RWPE1 (cell line): ENCODE measurements around the gene CCDC24.

Experiments used
- CTCF ChIA-PET: fragments of 350-600 bp; sonication (Branson Sonifier 250); formaldehyde crosslinking; extraction: SDS; loops from one replicate; lab custom pipeline; 2021; lab: Yijun Ruan, JAX
- POLR2A ChIA-PET: fragments of 400-600 bp; formaldehyde crosslinking; extraction: SDS; loops from one replicate; lab custom pipeline; 2020; ENCODE audit warnings: antibody characterized with exemption; ENCODE audit not compliant: low non-redundant PET; lab: Yijun Ruan, JAX
- DNase-seq: peaks from one replicate; pipeline ENCODE4 v3.0.0; 2012; ENCODE audit warnings: low spot score
- H3K27ac ChIP-seq: fragments of 450-650 bp; 2 replicates; pipeline ENCODE4 v1.5.1; 2017
- CTCF ChIP-seq: fragments of 450-650 bp; conservative IDR thresholded peaks from 2 replicates; pipeline ENCODE4 v1.5.1; 2017; ENCODE audit warnings: low read depth, mild to moderate bottlenecking

Gene CCDC24

GRCh38 chr1:43969746-43970466, 21.5 kb upstream of the CCDC24 start, which contains the start of gene DPH2:
TSS of gene DPH2 (plus strand) at chr1:43970010. CDS start at chr1:43970176, 166 bp downstream.
- peak within 1 kb of the TSS; percentile 54 for H3K27ac ChIP-seq
- no peak for TF ChIP-seq CTCF
- POLR2A ChIA-PET, result no interaction called here
- CTCF ChIA-PET, result interaction anchor here (0.6 to 1.1 kb wide), 4 partner anchors 10 to 34 kb away, joined by 3 read pairs; no protein-coding TSS in a partner anchor
- DNase-seq, result peak; percentile 98

GRCh38 chr1:43970502-43970901, 20.9 kb upstream of the CCDC24 start:
- ChIA-PET CTCF (interaction anchor here (0.6 to 1.1 kb wide), 5 partner anchors 10 to 36 kb away, joined by 3 read pairs; no protein-coding TSS in a partner anchor), POLR2A (no interaction called here)
- H3K27ac ChIP-seq, result peak overlapping the region; percentile 54
- TF ChIP-seq CTCF, result no peak
- no peak for DNase-seq

- ChIA-PET POLR2A (no interaction called here), CTCF (interaction anchor here (0.6 to 1.1 kb wide), 5 partner anchors 9 to 36 kb away, joined by 3 read pairs; no protein-coding TSS in a partner anchor)
- no peak overlapping the region for H3K27ac ChIP-seq
- no peak for TF ChIP-seq CTCF
- DNase-seq, result no peak
These were observed 20.5 kb upstream of the CCDC24 start for GRCh38 chr1:43970911-43971310.

- no peak for DNase-seq
- ChIA-PET POLR2A (no interaction called here), CTCF (no interaction called here)
- no peak overlapping the region for H3K27ac ChIP-seq
- TF ChIP-seq CTCF, result no peak
These were observed 19.9 kb upstream of the CCDC24 start for GRCh38 chr1:43971336-43971980.

- POLR2A ChIA-PET, result no interaction called here
- CTCF ChIA-PET, result interaction anchor here (1.2 kb wide), 1 partner anchor 40 kb away, joined by 3 read pairs; no protein-coding TSS in a partner anchor
These were observed 17.4 kb upstream of the CCDC24 start for GRCh38 chr1:43973981-43974442.

More at GRCh38 chr1:43973981-43974442, 17.4 kb upstream of the CCDC24 start:
- no peak for TF ChIP-seq CTCF
- H3K27ac ChIP-seq, result peak overlapping the region; percentile 90
- DNase-seq, result peak; percentile 32
